Cardiac atrium fibroblast (primary cell): Measurements from ENCODE around the gene NIP7. TPM values are rescaled to one million over a fixed set of nuclear protein-coding genes. Genes with fewer than 3 reads are reported as not detected.

ENCODE experiments used
- total RNA-seq: library from RNA; depleted of rRNA; stranded (reverse); fragments of >200 nt; gene quantifications from 2 replicates; pipeline ENCODE4 v1.2.3, GENCODE V29; 2015

Gene NIP7
- total RNA-seq = 19.6 and 25.8 TPM in 2 replicates

DNA sequence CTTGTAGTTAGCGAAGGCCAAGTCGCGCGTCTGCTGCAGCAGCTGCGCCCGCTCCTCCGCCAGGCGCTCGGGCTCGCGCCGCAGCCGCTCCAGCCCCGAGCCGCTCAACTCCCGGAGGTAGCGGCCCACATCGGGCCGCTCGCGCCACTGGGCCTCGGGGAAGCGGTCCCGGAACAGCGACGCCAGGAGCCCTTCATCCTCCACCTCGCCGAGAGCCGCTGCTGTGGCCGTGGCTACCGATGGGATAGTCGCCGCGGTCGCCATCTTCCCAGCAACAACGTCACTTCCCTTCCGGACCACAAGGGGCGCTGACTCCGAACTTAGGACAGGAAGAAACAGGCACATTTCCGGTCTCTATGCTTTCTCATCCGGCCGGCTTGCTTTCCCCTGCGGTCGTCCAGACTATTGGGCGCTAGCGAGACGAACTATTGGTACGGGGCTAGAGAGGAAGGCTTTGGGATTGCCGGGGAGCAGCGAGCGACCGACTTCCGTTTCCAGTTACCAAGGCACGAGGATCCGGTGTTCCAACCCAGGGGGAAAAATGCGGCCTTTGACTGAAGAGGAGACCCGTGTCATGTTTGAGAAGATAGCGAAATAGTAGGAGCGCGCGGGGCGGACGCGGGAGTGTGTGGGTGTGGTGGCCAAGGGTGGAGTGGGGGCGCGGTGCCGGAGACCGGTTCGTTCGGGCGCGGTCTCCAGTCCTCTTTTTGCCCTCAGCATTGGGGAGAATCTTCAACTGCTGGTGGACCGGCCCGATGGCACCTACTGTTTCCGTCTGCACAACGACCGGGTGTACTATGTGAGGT lies at the start of gene NIP7, which contains the start of gene COG8:
NIP7 (plus strand) TSS at position 484 of the 806 bp plus-strand sequence; CDS start at position 542, 58 bp downstream.
COG8 (minus strand) TSS at position 276 of the 806 bp plus-strand sequence; CDS start at position 264, 12 bp downstream.

DNA sequence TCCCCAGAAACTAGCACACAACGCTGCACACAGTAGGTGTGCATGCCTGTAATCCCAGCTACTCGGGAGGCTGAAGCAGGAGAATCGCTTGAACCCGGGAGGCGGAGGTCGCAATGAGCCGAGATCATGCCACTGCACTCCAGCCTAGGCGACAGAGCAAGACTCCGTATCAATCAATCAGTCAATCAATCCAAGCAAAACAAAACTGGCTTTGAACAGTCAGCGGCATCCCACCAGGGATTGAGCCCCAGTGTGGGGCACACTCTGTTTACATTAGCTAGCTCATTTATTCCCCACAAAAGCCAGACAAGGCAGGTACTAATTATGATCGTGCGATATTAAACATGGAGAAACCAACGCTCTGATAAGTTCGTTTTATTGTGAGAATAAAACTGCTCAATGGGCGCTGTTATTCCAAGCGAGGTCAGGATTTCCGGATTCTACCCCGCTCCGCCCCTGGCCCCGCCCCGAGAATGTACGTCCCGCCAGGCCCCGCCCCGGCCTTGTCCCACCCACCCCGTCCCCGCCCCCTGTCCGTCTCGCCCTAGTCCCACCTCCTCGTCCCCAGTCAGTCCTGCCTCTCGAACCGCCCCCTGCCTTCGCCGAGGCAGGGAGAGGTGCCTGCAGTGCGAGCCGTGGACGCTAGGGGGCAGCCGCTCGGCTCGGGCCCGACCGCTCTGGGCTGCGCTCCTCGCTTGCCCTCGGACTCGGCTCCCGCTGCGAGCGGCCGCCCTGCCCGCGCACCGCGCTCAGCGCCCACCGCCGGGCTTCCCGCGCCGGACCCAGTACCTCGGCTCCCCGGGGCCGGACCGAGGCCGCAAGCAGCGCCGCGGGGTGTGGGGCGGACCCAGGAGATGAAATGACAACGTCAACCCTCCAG lies 28.7 kb upstream of the NIP7 start, which contains the start of gene VPS4A:
VPS4A (plus strand) TSS at position 698 of the 880 bp plus-strand sequence; CDS start at position 860, 162 bp downstream.

DNA sequence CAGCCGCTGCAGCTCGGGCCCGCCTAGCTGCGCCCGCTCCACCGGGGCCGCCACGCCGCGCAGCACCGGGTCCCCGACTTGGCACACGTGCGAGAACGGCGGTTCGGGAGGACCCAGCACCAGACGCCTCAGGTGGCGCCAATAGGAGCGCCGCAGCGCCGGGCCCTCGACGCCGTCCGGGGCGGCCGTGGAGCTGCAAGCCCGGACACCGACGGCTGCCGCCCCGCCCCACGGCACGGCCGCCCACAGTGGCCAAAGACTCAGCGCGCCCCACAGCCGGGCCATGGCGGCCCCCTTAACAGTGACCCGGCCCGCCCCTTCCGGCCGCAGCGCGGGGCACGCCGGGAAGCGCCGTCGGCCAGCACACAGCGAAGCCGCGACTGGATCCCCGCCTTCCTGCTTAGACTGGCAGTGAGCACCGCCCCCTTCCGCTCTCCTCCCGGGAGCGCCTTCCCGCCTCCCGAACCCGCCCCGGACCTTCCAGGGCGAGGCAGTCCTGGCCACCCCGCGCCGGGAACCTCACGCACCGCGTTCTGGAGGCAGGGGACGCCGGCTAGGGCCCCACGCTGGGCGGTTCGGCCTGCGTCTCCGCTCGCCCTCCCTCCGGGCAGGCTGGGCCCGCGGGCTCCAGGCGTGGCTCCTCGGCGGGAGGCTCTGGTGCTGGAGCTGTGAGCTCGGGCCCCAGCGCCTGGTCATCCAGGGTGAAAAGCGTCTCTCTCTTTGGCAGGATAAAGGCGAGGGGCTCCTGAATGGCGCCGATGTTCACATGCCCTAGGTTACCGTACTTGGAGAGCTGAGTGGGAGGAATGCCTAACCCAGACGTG lies 9.1 kb upstream of the NIP7 start, which contains the start of gene PDF:
PDF (minus strand) TSS at position 303 of the 824 bp plus-strand sequence; CDS start at position 285, 18 bp downstream.

GRCh38 chr16:69351309-69352027 lies 11.9 kb downstream of the NIP7 start, which contains the start of gene TMED6:
TMED6 (minus strand) TSS chr16:69351786; CDS start chr16:69351753, 33 bp downstream.

Other genes starting within 250 kb of the NIP7 start
- gene HAS3, start 234.1 kb upstream of the NIP7 start, total RNA-seq = under 0.01 and 3.6 TPM in 2 replicates
- 38.8 and 73.2 TPM in 2 replicates for gene CHTF8, start 207.2 kb upstream of the NIP7 start, total RNA-seq
- gene UTP4, start 207.1 kb upstream of the NIP7 start, total RNA-seq = 21.1 and 26.2 TPM in 2 replicates
- 18.3 and 28.2 TPM in 2 replicates for gene SNTB2, start 152.6 kb upstream of the NIP7 start, total RNA-seq
- 27.1 and 31.9 TPM in 2 replicates for gene VPS4A, start 28.4 kb upstream of the NIP7 start, total RNA-seq
- gene PDF, start 9.2 kb upstream of the NIP7 start, total RNA-seq = 11.0 and 13.4 TPM in 2 replicates
- gene COG8, start 208 bp upstream of the NIP7 start, total RNA-seq = 33.4 and 53.8 TPM in 2 replicates
- gene TMED6, start 12.0 kb downstream of the NIP7 start, total RNA-seq = not detected in 2 replicates
- 13.0 and 15.2 TPM in 2 replicates for gene TERF2, start 46.2 kb downstream of the NIP7 start, total RNA-seq
- gene CYB5B, start 84.8 kb downstream of the NIP7 start, total RNA-seq = 37.7 and 48.0 TPM in 2 replicates
- 16.0 and 21.8 TPM in 2 replicates for gene NFAT5, start 226.2 kb downstream of the NIP7 start, total RNA-seq